Measurements from ENCODE around the gene ARHGAP15. TPM values are rescaled to one million over a fixed set of nuclear protein-coding genes. Genes with fewer than 3 reads are reported as not detected.
A peak's percentile ranks its signal among the peaks of the same experiment; 100 is the strongest.

The ARHGAP15 gene
- total and polyA plus RNA-seq, 2 experiments from 2014 or later, result 0.26 TPM; not detected in 1

DNA sequence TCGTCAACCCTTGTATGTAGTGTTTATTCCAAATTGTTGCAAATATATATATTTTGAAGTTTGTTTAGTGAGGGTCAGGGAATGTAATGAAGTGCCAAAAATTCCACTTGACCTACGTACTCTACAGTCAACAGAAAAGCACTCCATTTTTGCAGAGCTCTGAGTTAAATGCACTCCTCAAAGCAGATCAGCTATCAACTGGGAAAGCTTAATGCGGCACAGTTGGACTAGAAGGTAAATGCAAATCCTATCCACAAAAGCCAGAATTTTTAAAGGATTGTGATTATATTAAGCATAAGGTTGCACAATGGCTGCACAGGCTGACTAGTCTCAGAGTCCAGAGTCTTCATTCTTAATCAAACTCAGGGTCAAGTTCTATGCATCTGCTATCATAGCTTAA lies 577.1 kb downstream of the ARHGAP15 start (continued):
- TF ChIP-seq, protein P1, sequence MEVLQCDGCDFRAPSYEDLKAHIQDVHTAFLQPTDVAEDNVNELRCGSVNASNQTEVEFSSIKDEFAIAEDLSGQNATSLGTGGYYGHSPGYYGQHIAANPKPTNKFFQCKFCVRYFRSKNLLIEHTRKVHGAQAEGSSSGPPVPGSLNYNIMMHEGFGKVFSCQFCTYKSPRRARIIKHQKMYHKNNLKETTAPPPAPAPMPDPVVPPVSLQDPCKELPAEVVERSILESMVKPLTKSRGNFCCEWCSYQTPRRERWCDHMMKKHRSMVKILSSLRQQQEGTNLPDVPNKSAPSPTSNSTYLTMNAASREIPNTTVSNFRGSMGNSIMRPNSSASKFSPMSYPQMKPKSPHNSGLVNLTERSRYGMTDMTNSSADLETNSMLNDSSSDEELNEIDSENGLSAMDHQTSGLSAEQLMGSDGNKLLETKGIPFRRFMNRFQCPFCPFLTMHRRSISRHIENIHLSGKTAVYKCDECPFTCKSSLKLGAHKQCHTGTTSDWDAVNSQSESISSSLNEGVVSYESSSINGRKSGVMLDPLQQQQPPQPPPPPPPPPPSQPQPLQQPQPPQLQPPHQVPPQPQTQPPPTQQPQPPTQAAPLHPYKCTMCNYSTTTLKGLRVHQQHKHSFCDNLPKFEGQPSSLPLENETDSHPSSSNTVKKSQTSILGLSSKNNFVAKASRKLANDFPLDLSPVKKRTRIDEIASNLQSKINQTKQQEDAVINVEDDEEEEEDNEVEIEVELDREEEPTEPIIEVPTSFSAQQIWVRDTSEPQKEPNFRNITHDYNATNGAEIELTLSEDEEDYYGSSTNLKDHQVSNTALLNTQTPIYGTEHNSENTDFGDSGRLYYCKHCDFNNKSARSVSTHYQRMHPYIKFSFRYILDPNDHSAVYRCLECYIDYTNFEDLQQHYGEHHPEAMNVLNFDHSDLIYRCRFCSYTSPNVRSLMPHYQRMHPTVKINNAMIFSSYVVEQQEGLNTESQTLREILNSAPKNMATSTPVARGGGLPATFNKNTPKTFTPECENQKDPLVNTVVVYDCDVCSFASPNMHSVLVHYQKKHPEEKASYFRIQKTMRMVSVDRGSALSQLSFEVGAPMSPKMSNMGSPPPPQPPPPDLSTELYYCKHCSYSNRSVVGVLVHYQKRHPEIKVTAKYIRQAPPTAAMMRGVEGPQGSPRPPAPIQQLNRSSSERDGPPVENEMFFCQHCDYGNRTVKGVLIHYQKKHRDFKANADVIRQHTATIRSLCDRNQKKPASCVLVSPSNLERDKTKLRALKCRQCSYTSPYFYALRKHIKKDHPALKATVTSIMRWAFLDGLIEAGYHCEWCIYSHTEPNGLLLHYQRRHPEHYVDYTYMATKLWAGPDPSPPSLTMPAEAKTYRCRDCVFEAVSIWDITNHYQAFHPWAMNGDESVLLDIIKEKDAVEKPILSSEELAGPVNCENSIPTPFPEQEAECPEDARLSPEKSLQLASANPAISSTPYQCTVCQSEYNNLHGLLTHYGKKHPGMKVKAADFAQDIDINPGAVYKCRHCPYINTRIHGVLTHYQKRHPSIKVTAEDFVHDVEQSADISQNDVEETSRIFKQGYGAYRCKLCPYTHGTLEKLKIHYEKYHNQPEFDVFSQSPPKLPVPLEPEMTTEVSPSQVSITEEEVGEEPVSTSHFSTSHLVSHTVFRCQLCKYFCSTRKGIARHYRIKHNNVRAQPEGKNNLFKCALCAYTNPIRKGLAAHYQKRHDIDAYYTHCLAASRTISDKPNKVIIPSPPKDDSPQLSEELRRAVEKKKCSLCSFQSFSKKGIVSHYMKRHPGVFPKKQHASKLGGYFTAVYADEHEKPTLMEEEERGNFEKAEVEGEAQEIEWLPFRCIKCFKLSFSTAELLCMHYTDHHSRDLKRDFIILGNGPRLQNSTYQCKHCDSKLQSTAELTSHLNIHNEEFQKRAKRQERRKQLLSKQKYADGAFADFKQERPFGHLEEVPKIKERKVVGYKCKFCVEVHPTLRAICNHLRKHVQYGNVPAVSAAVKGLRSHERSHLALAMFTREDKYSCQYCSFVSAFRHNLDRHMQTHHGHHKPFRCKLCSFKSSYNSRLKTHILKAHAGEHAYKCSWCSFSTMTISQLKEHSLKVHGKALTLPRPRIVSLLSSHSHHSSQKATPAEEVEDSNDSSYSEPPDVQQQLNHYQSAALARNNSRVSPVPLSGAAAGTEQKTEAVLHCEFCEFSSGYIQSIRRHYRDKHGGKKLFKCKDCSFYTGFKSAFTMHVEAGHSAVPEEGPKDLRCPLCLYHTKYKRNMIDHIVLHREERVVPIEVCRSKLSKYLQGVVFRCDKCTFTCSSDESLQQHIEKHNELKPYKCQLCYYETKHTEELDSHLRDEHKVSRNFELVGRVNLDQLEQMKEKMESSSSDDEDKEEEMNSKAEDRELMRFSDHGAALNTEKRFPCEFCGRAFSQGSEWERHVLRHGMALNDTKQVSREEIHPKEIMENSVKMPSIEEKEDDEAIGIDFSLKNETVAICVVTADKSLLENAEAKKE (CRISPR knock-in tag; IDR thresholded peaks at IDR 0.05), result no peak
- TF ChIP-seq, protein P2, sequence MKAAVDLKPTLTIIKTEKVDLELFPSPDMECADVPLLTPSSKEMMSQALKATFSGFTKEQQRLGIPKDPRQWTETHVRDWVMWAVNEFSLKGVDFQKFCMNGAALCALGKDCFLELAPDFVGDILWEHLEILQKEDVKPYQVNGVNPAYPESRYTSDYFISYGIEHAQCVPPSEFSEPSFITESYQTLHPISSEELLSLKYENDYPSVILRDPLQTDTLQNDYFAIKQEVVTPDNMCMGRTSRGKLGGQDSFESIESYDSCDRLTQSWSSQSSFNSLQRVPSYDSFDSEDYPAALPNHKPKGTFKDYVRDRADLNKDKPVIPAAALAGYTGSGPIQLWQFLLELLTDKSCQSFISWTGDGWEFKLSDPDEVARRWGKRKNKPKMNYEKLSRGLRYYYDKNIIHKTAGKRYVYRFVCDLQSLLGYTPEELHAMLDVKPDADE (IDR thresholded peaks at IDR 0.05), result no peak

DNA sequence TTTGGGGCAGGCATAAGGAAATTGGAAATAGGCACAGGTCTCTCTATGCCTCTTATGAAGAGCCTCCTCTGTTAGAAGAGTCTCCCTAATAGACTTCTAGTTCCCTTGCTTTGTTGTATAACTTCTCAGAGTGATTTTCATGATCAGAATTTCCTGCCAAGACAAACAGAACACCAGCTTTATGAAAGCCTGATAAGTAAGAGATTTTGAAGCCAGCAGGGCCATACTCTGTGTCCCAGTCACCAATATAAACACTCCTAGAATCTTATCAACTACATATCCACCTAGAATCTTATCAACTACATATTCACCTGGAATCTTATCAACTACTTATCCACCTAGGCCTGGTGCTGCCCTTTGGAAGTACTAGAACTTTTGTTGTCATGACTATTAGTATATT lies 579.5 kb downstream of the ARHGAP15 start:
- H3K4me2 ChIP-seq, result no peak overlapping the region
- no peak overlapping the region for H3K4me3 ChIP-seq
- no peak for DNase-seq (ENCODE audit: low spot score)
- H3K79me2 ChIP-seq (replicated peaks; ENCODE audit: insufficient read depth), result no peaks in the 10 kb centered on the region
- H3K27me3 Mint-ChIP-seq (ENCODE audit: insufficient read depth, low read depth, poor library complexity), result no peaks in the 10 kb centered on the region
- no peak overlapping the region for H3K4me3 Mint-ChIP-seq
- H3K4me1 Mint-ChIP-seq, result peaks cover 7% of the 10 kb centered on the region
- H3K27ac ChIP-seq (ENCODE audit: low read depth), result no peak overlapping the region
- H3K4me1 ChIP-seq (ENCODE audit: insufficient read depth), result no peaks in the 10 kb centered on the region
- ATAC-seq, result no peak
- H3K9me3 Mint-ChIP-seq, result peaks cover 8% of the 10 kb centered on the region; the same call in 2 of the 3 replicates
- H2AFZ ChIP-seq, result 0 out of 2 replicates have a peak overlapping the region, but pooled peaks have one; percentile 29
- H3K36me3 Mint-ChIP-seq (ENCODE audit: low read depth), result peaks cover 10% of the 10 kb centered on the region; the same call in 2 of the 3 replicates
- H3K27ac Mint-ChIP-seq, result no peak overlapping the region; the same call in 1 of the 2 replicates
- no peaks in the 10 kb centered on the region for H4K20me1 ChIP-seq (replicated peaks; ENCODE audit: insufficient read depth)
- H3K9me2 ChIP-seq (ENCODE audit: insufficient read depth), result no peaks in the 10 kb centered on the region
- no peaks in the 10 kb centered on the region for H3K27me3 ChIP-seq (ENCODE audit: insufficient read depth)
- H3F3A ChIP-seq (replicated peaks; ENCODE audit: low read depth), result no peaks in the 10 kb centered on the region
- no peaks in the 10 kb centered on the region for H3K36me3 ChIP-seq (ENCODE audit: insufficient read depth)
- TF ChIP-seq, protein P3, sequence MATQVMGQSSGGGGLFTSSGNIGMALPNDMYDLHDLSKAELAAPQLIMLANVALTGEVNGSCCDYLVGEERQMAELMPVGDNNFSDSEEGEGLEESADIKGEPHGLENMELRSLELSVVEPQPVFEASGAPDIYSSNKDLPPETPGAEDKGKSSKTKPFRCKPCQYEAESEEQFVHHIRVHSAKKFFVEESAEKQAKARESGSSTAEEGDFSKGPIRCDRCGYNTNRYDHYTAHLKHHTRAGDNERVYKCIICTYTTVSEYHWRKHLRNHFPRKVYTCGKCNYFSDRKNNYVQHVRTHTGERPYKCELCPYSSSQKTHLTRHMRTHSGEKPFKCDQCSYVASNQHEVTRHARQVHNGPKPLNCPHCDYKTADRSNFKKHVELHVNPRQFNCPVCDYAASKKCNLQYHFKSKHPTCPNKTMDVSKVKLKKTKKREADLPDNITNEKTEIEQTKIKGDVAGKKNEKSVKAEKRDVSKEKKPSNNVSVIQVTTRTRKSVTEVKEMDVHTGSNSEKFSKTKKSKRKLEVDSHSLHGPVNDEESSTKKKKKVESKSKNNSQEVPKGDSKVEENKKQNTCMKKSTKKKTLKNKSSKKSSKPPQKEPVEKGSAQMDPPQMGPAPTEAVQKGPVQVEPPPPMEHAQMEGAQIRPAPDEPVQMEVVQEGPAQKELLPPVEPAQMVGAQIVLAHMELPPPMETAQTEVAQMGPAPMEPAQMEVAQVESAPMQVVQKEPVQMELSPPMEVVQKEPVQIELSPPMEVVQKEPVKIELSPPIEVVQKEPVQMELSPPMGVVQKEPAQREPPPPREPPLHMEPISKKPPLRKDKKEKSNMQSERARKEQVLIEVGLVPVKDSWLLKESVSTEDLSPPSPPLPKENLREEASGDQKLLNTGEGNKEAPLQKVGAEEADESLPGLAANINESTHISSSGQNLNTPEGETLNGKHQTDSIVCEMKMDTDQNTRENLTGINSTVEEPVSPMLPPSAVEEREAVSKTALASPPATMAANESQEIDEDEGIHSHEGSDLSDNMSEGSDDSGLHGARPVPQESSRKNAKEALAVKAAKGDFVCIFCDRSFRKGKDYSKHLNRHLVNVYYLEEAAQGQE (IDR thresholded peaks at IDR 0.05; ENCODE audit: unreplicated experiment), result no peak
- TF ChIP-seq STAT1 (IDR thresholded peaks at IDR 0.05; ENCODE audit: unreplicated experiment) (no peak), ZNF114 (CRISPR knock-in tag; IDR thresholded peaks at IDR 0.05) (no peak), CREB1 (CRISPR knock-in tag; IDR thresholded peaks at IDR 0.05; ENCODE audit: low read depth) (no peak), EZH2 (IDR thresholded peaks at IDR 0.05; ENCODE audit: low read depth, unreplicated experiment) (no peak), ZNF331 (CRISPR knock-in tag; IDR thresholded peaks at IDR 0.05; ENCODE audit: low read depth) (no peak)

All from GM23338 (cell line).